Measurements from ENCODE around the gene GPAM. TPM values are rescaled to one million over a fixed set of nuclear protein-coding genes. Genes with fewer than 3 reads are reported as not detected.

Gene GPAM
- total RNA-seq = 100 to 1,000 TPM in 1 of 9 donors, 10 to 100 TPM in 6, 1 to 10 TPM in 2; 8.7 to 104 (median 16.9) TPM
- polyA plus RNA-seq = 10 to 100 TPM in 1 of 2 donors, 1 to 10 TPM in 1; 5.8 to 18.7 TPM
- long read RNA-seq, donor 1, full-length matches to known transcripts = 5 of 9 reads
- long read RNA-seq, donor 1, partial matches to known transcripts = 1 of 9 reads
- long read RNA-seq, donor 1, other reads (novel, unspliced or antisense) = 3 of 9 reads
- long read RNA-seq, donor 2, full-length matches to known transcripts = 3 of 14 reads
- long read RNA-seq, donor 2, partial matches to known transcripts = 3 of 14 reads
- long read RNA-seq, donor 2, other reads (novel, unspliced or antisense) = 8 of 14 reads
- long read RNA-seq, donor 3, full-length matches to known transcripts = 6 of 12 reads
- long read RNA-seq, donor 3, partial matches to known transcripts = 1 of 12 reads
- long read RNA-seq, donor 3, other reads (novel, unspliced or antisense) = 5 of 12 reads

DNA sequence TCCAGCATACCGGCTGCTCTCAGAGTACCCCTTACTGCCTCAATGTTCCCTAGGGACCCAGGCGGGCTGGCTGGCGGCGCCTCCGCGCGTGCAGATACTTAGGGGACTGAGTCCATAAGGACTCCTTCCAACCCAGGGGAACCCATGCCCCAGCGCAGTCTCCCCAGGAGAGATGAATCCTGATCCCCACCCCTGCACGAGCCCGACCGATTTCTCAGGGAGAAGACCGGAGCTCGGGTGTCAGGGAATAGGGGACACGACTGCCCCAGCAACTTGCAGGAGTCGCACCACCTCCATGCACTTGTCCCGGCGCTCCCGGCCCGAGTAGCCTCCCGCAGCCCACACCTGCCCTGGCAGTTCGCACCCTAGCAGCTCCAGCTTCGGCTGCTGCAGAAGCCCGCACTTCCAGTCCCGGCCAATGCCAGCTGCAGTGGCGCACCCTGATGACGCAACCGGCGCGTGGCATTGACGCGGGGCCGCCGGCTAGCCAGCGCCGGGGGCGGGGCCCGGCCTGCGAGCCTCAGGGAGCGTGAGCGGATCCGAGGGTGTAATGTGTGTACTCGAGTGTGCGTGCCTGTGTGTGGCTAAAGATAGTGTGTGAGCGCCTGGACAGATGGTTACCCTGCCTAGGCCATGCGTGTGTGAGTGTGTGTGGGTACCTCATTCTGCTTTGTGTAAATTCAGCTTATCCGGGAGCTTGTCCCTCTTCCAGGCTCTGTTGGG, at the start of gene GPAM:
GPAM (minus strand) TSS at position 437 of the 723 bp plus-strand sequence. CDS start 1,981 bp downstream, outside the sequence.
- WGBS, 4 donors = 0% methylated on average over 28 to 46 of the region's 46 CpGs
- peak within 1 kb of the TSS; percentile 70 to 96 (median 85) for H3K4me3 ChIP-seq
- ATAC-seq (peak; percentile 96 to 99 (median 98)), DNase-seq (peak; percentile 93 to 98 (median 95))
- H3K4me1 ChIP-seq = peaks cover 0 to 29% (median 15%) of the 10 kb centered on the region in 12 donors
- intact Hi-C loops (cut with DNase I) = loop anchor here in 9 of 10 donors (2.0 to 10.0 kb wide), 6 partner anchors 114 to 264 kb away; partner anchors contain the start of genes VTI1A (in 2 of the 9) and ZDHHC6 (in 2 of the 9)
- TF ChIP-seq POLR2A (IDR thresholded peaks at IDR 0.05) = peak in 1 of 2 donors; percentile 71
- peak in 1 of 12 donors; percentile 23 for TF ChIP-seq CTCF (IDR thresholded peaks at IDR 0.05)
- no peaks in the 10 kb centered on the region for H3K27me3 ChIP-seq
- peak within 1 kb of the TSS in 11 of 12 donors; percentile 65 to 84 (median 73) for H3K27ac ChIP-seq
- peaks cover 0 to 5% (median 0%) of the 10 kb centered on the region in 12 donors for H3K9me3 ChIP-seq
- peaks cover 0 to 33% (median 19%) of the 10 kb centered on the region in 9 donors for H3K36me3 ChIP-seq

DNA sequence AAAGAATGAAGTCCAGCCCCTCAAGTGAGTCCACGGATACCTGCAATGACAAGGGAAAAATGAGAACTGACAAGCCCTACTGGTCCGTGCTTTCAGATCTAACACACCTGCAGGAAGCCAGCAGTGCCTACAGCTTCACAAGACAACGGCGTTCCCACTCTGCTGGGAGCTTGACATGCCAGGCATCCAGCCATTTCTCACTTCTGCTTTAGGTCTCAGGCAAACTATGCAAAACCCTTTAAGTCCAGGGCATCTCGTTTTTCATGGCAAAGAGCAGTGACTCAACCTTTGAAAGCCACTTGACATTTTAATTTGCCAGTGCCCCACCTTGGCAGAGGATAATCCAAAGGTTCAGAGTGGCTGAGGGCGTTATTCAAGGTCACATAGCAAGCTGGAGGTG, 49.1 kb upstream of the GPAM start:
- DNase-seq (no peak), ATAC-seq (no peak)
- intact Hi-C loops (cut with DNase I) = no loop called here
- Histone ChIP-seq H3K4me3 (no peak overlapping the region), H3K9me3 (peaks cover 0 to 7% (median 0%) of the 10 kb centered on the region in 12 donors), H3K27me3 (no peaks in the 10 kb centered on the region), H3K36me3 (no peaks in the 10 kb centered on the region), H3K27ac (no peak overlapping the region), H3K4me1 (no peaks in the 10 kb centered on the region)
- 57 to 68% (median 63%) methylated on average over 6 of the region's 6 CpGs for WGBS, 4 donors
- TF ChIP-seq POLR2A (IDR thresholded peaks at IDR 0.05) (no peak), CTCF (IDR thresholded peaks at IDR 0.05) (no peak)

- DNase-seq (no peak), ATAC-seq (no peak)
- no peak for TF ChIP-seq CTCF (IDR thresholded peaks at IDR 0.05)
- no peak for TF ChIP-seq POLR2A (IDR thresholded peaks at IDR 0.05)
- Histone ChIP-seq H3K36me3 (no peaks in the 10 kb centered on the region), H3K27ac (no peak overlapping the region), H3K27me3 (no peaks in the 10 kb centered on the region), H3K4me1 (no peaks in the 10 kb centered on the region), H3K9me3 (no peaks in the 10 kb centered on the region), H3K4me3 (no peak overlapping the region)
- WGBS, 4 donors = 62 to 74% (median 70%) methylated on average over 9 of the region's 9 CpGs
- intact Hi-C loops (cut with DNase I) = no loop called here
Observed at GRCh38 chr10:112231602-112232400, 48.2 kb upstream of the GPAM start.

Data from heart left ventricle (tissue), 16 donors.